NOMO-1 treated with dmso at 0.1 percent for 144 hours (cell line): ENCODE results near the gene UCN.

Source experiments
- DNase-seq: peaks from one replicate; lab custom pipeline; 2025; ENCODE audit not compliant: unreplicated experiment; lab: John Stamatoyannopoulos, UW

UCN gene

GRCh38 chr2:27262379-27263286 lies 45.6 kb downstream of the UCN start, which contains the start of gene SLC30A3:
SLC30A3 (minus strand) TSS chr2:27263047; CDS start chr2:27262906, 141 bp downstream.
- DNase-seq: no peak

GRCh38 chr2:27261926-27262298 lies 46.3 kb downstream of the UCN start:
- no peak for DNase-seq

GRCh38 chr2:27261241-27261925 lies 46.9 kb downstream of the UCN start:
- no peak for DNase-seq

- no peak for DNase-seq
Measured at GRCh38 chr2:27258051-27258450, 50.2 kb downstream of the UCN start.
